HepG2 (cell line): ENCODE data around the gene PLCL1. TPM values are rescaled to one million over a fixed set of nuclear protein-coding genes. Genes with fewer than 3 reads are reported as not detected.

Experiments
- FOXP1 ChIP-seq, 2 experiments: fragments of 450-650 bp in 1 of 2; IDR thresholded peaks; 2 replicates each; pipeline ENCODE4 v1.6.1; 2017 to 2018; ENCODE audit warnings: antibody characterized with exemption in 1 of 2
- HNF4G ChIP-seq, 2 experiments: sonication (generic) in 1 of 2; formaldehyde crosslinking in 1 of 2; IDR thresholded peaks; 2 replicates each; pipeline versions ENCODE4 v1.4.0 to v1.6.1; 2011 to 2020; ENCODE audit warnings: borderline replicate concordance in 2 of 2, low read depth in 2 of 2, mild to moderate bottlenecking in 2 of 2, low read length in 1 of 2, missing genetic modification reagents in 1 of 2, moderate library complexity in 1 of 2
- NFIB ChIP-seq: sonication (generic); formaldehyde crosslinking; IDR thresholded peaks from 2 replicates; pipeline ENCODE4 v1.9.0; 2021; ENCODE audit warnings: missing genetic modification reagents, mild to moderate bottlenecking, borderline replicate concordance
- SOX5 ChIP-seq: IDR thresholded peaks from 2 replicates; pipeline ENCODE4 v1.6.1; 2016; ENCODE audit warnings: borderline replicate concordance
- STAT6 ChIP-seq: sonication (generic); formaldehyde crosslinking; IDR thresholded peaks from 2 replicates; pipeline ENCODE4 v1.4.0; 2020; ENCODE audit warnings: missing genetic modification reagents, mild to moderate bottlenecking, borderline replicate concordance
- ZFY ChIP-seq: sonication (generic); formaldehyde crosslinking; IDR thresholded peaks from 2 replicates; pipeline ENCODE4 v1.4.0; 2020; ENCODE audit warnings: missing genetic modification reagents
- ZKSCAN1 ChIP-seq: fragments of 150-350 bp; IDR thresholded peaks from 2 replicates; pipeline ENCODE4 v1.6.1; 2014; ENCODE audit warnings: low read length
- ZNF180 ChIP-seq: sonication (generic); formaldehyde crosslinking; IDR thresholded peaks from 2 replicates; pipeline ENCODE4 v1.4.0; 2020; ENCODE audit warnings: low read depth, missing genetic modification reagents, borderline replicate concordance
- ZNF224 ChIP-seq: sonication (generic); formaldehyde crosslinking; IDR thresholded peaks from 2 replicates; pipeline ENCODE4 v1.5.0; 2020; ENCODE audit warnings: mild to moderate bottlenecking, missing genetic modification reagents
- ZNF646 ChIP-seq: sonication (generic); formaldehyde crosslinking; IDR thresholded peaks from 2 replicates; pipeline ENCODE4 v1.9.0; 2021; ENCODE audit warnings: mild to moderate bottlenecking, missing genetic modification reagents
- ZNF713 ChIP-seq: sonication (generic); formaldehyde crosslinking; IDR thresholded peaks from 2 replicates; pipeline ENCODE4 v1.4.0; 2020; ENCODE audit warnings: mild to moderate bottlenecking, missing genetic modification reagents
- polyA plus RNA-seq, 8 experiments: library from polyadenylated mRNA; depleted of rRNA in 3 of 8; stranded (reverse) in 7 of 8; unstranded in 1 of 8; fragments of >200 nt; fragmentation: Illumina TruSeq in 4 of 8; extraction: Trizol in 4 of 8; gene quantifications; 2 replicates each; pipeline versions ENCODE4 v1.2.1 to v1.2.3, GENCODE V29; 2011 to 2016; ENCODE audit warnings: low read depth in 4 of 8, missing spikeins in 1 of 8, mixed read lengths in 1 of 8; ENCODE audit not compliant: insufficient read depth in 1 of 8
- total RNA-seq, 5 experiments: library from RNA; depleted of rRNA; stranded (reverse); fragments of >200 nt; fragmentation: Illumina TruSeq; extraction: Trizol; gene quantifications; 2 replicates each; pipeline ENCODE4 v1.2.3, GENCODE V29; 2016; ENCODE audit warnings: low read depth in 1 of 5
- TF ChIP-seq, protein P1 (sequence below): sonication (generic); formaldehyde crosslinking; IDR thresholded peaks from 2 replicates; pipeline ENCODE4 v1.4.0; 2020; ENCODE audit warnings: low read depth, mild to moderate bottlenecking, missing genetic modification reagents
- TF ChIP-seq, protein P2 (sequence below): sonication (generic); formaldehyde crosslinking; IDR thresholded peaks from 2 replicates; pipeline ENCODE4 v1.4.0; 2020; ENCODE audit warnings: mild to moderate bottlenecking, low read depth, missing genetic modification reagents

The PLCL1 gene
- total and polyA plus RNA-seq, 2 of the 13 experiments (the other 11 are each of a cell fraction or from before 2014, with no cell fraction given): not detected

- TF ChIP-seq ZKSCAN1 (no peak), FOXP1 (IDR thresholded peaks at IDR 0.05) (no peak), FOXP1 (CRISPR knock-in tag; IDR thresholded peaks at IDR 0.05) (no peak), NFIB (no peak), HNF4G (IDR thresholded peaks at IDR 0.05; ENCODE audit: borderline replicate concordance, low read depth, low read length) (no peak), HNF4G (CRISPR knock-in tag; IDR thresholded peaks at IDR 0.05; ENCODE audit: borderline replicate concordance, low read depth) (no peak), ZNF224 (CRISPR knock-in tag) (no peak), ZNF180 (no peak), STAT6 (no peak), ZFY (no peak), ZNF713 (CRISPR knock-in tag) (no peak), ZNF646 (CRISPR knock-in tag) (no peak), SOX5 (CRISPR knock-in tag) (no peak)
- TF ChIP-seq, protein P1, sequence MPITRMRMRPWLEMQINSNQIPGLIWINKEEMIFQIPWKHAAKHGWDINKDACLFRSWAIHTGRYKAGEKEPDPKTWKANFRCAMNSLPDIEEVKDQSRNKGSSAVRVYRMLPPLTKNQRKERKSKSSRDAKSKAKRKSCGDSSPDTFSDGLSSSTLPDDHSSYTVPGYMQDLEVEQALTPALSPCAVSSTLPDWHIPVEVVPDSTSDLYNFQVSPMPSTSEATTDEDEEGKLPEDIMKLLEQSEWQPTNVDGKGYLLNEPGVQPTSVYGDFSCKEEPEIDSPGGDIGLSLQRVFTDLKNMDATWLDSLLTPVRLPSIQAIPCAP (CRISPR knock-in tag): no peak
- TF ChIP-seq, protein P2, sequence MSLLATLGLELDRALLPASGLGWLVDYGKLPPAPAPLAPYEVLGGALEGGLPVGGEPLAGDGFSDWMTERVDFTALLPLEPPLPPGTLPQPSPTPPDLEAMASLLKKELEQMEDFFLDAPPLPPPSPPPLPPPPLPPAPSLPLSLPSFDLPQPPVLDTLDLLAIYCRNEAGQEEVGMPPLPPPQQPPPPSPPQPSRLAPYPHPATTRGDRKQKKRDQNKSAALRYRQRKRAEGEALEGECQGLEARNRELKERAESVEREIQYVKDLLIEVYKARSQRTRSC: no peak
These were observed 294.5 kb downstream of the PLCL1 start (continued) for GRCh38 chr2:198098918-198099317.
